Adrenal gland (tissue), 12 donors: ENCODE data around the gene ADAMTS17. TPM values are rescaled to one million over a fixed set of nuclear protein-coding genes. Genes with fewer than 3 reads are reported as not detected.
A peak's percentile ranks its signal among the peaks of the same experiment; 100 is the strongest.

Experiments used
- DNase-seq, 7 donors: peaks; one replicate each; pipeline ENCODE4 v3.0.0-alpha.2; 2019 to 2020
- H3K27ac ChIP-seq, 5 donors: fragments of 200-600 bp; sonication (generic) in 4 of 5; 1 replicate in 3 of 5; 2 replicates in 2 of 5; pipeline versions ENCODE4 v1.5.1 to v1.8.0; 2016 to 2020; ENCODE audit warnings: mild to moderate bottlenecking in 1 of 5
- H3K27me3 ChIP-seq: fragments of 200-600 bp; 2 replicates; pipeline ENCODE4 v1.8.0; 2021
- H3K36me3 ChIP-seq, 2 donors: fragments of 200-600 bp; replicated peaks in 1 of 2; 1 replicate in 1 of 2; 2 replicates in 1 of 2; pipeline versions ENCODE4 v1.5.1 to v1.8.0; 2018 to 2022
- H3K4me1 ChIP-seq, 2 donors: fragments of 200-600 bp; replicated peaks in 1 of 2; 1 replicate in 1 of 2; 2 replicates in 1 of 2; pipeline versions ENCODE4 v1.5.1 to v1.8.0; 2018 to 2021
- H3K4me3 ChIP-seq, 4 donors: fragments of 200-600 bp; sonication (generic) in 3 of 4; one replicate each; pipeline ENCODE4 v1.5.1; 2016 to 2018
- H3K9me3 ChIP-seq, 3 donors: fragments of 200-600 bp; sonication (generic) in 1 of 3; replicated peaks in 1 of 3; 1 replicate in 2 of 3; 2 replicates in 1 of 3; pipeline versions ENCODE4 v1.5.1 to v1.8.0; 2016 to 2021
- CTCF ChIP-seq, 6 experiments: fragments of 450-650 bp in 4 of 6; fragments of 200-600 bp in 2 of 6; sonication (generic) in 1 of 6; IDR thresholded peaks; 1 replicate in 5 of 6; 2 replicates in 1 of 6; pipeline versions ENCODE4 v1.5.1 to v1.8.0; 2016 to 2021; ENCODE audit warnings: antibody characterized with exemption in 6 of 6, mild to moderate bottlenecking in 2 of 6, moderate library complexity in 1 of 6
- POLR2A ChIP-seq, 2 donors: fragments of 450-650 bp; IDR thresholded peaks; one replicate each; pipeline ENCODE4 v1.6.1; 2017; ENCODE audit warnings: antibody characterized with exemption in 2 of 2, mild to moderate bottlenecking in 2 of 2, moderate library complexity in 1 of 2
- WGBS, 4 donors: extraction: QIAGEN DNeasy Blood & Tissue Kit in 2 of 4; methylation state at CpG; one replicate each; pipeline versions ENCODE4 v1.1.5 to v1.1.7; 2013 to 2017; 5-methylcytosine and 5-hydroxymethylcytosine counted together
- intact Hi-C, 2 donors: fragments of 100-400 bp; cut with DNase I; formaldehyde crosslinking; loops; one replicate each; pipeline versions ENCODE4 v1.14.1 to v1.15.0; 2022 to 2023
- polyA plus RNA-seq, 3 donors: library from polyadenylated mRNA; stranded (reverse); fragments of 200-250 nt in 2 of 3; fragments of 350-450 nt in 1 of 3; fragmentation: Illumina TruSeq in 1 of 3; extraction: RNeasy Lipid Tissue Mini Kit (QIAGEN cat#74804) in 1 of 3; gene quantifications; one replicate each; pipeline ENCODE4 v1.2.3, GENCODE V29; 2013 to 2014
- total RNA-seq, 9 donors: library from RNA; depleted of rRNA in 4 of 9; stranded (reverse); fragments of >200 nt in 4 of 9; fragments of 120-200 nt in 1 of 9; fragmentation: NEBNext Ultra II Directional in 1 of 9; extraction: Animal tissue kit (Norgen Biotek cat#: 25700) in 1 of 9; gene quantifications; one replicate each; pipeline versions ENCODE4 v1.1.0 to v1.2.4, GENCODE V29; 2013 to 2023
- donor health status: healthy with polysubstance abuse.
- donor health status: Bipolar disorder and iron deficiency.
- donor health status: DM: yes; HTN: yes; CAD: no.
- donor health status: DM: no; HTN: no; CAD: no.
- donor health status: DM: no; HTN: no; CAD: no.
- donor health status: DM: yes; HTN: yes; CAD: no.

Gene ADAMTS17
- total and polyA plus RNA-seq, 12 donors = 0.51 to 14.8 (median 2.9) TPM

- no peak overlapping the region for H3K4me3 ChIP-seq
- no peak for TF ChIP-seq POLR2A (IDR thresholded peaks at IDR 0.05)
- WGBS, 4 donors = 80 to 85% (median 84%) methylated on average over 23 to 25 of the region's 25 CpGs
- no peak overlapping the region for H3K27ac ChIP-seq
- DNase-seq = no peak
- intact Hi-C loops = no loop called here
- H3K27me3 ChIP-seq = no peaks in the 10 kb centered on the region
- no peaks in the 10 kb centered on the region for H3K36me3 ChIP-seq
- H3K9me3 ChIP-seq = no peaks in the 10 kb centered on the region
- no peaks in the 10 kb centered on the region for H3K4me1 ChIP-seq
Observed at GRCh38 chr15:100309109-100310040, 32.4 kb downstream of the ADAMTS17 start.

- H3K4me3 ChIP-seq = no peak overlapping the region
- DNase-seq = no peak
- intact Hi-C loops = no loop called here
- no peaks in the 10 kb centered on the region for H3K36me3 ChIP-seq
- H3K27me3 ChIP-seq = no peaks in the 10 kb centered on the region
- TF ChIP-seq CTCF (IDR thresholded peaks at IDR 0.05) (no peak), POLR2A (IDR thresholded peaks at IDR 0.05) (no peak)
- 57 to 70% (median 64%) methylated on average over 4 of the region's 4 CpGs for WGBS, 4 donors
- H3K4me1 ChIP-seq = no peaks in the 10 kb centered on the region
- H3K9me3 ChIP-seq = no peaks in the 10 kb centered on the region
- no peak overlapping the region for H3K27ac ChIP-seq
Observed at GRCh38 chr15:100308608-100309007, 33.2 kb downstream of the ADAMTS17 start.

GRCh38 chr15:100308213-100308600, 33.6 kb downstream of the ADAMTS17 start:
- H3K27ac ChIP-seq = no peak overlapping the region
- peak in 2 of 7 donors; percentile 23 to 54 for DNase-seq
- 37 to 48% (median 41%) methylated on average over 7 of the region's 7 CpGs for WGBS, 4 donors
- no peaks in the 10 kb centered on the region for H3K4me1 ChIP-seq
- intact Hi-C loops = no loop called here
- no peak overlapping the region for H3K4me3 ChIP-seq
- H3K36me3 ChIP-seq = no peaks in the 10 kb centered on the region
- no peaks in the 10 kb centered on the region for H3K9me3 ChIP-seq
- H3K27me3 ChIP-seq = no peaks in the 10 kb centered on the region
- no peak for TF ChIP-seq CTCF (IDR thresholded peaks at IDR 0.05)
- no peak for TF ChIP-seq POLR2A (IDR thresholded peaks at IDR 0.05)

- Histone ChIP-seq H3K9me3 (no peaks in the 10 kb centered on the region), H3K4me3 (no peak overlapping the region), H3K27ac (no peak overlapping the region), H3K27me3 (no peaks in the 10 kb centered on the region), H3K4me1 (no peaks in the 10 kb centered on the region), H3K36me3 (no peaks in the 10 kb centered on the region)
- WGBS, 4 donors = 65 to 70% (median 67%) methylated on average over 14 to 16 of the region's 16 CpGs
- no peak for TF ChIP-seq CTCF (IDR thresholded peaks at IDR 0.05)
- no peak for TF ChIP-seq POLR2A (IDR thresholded peaks at IDR 0.05)
- DNase-seq = no peak
- intact Hi-C loops = no loop called here
Observed at GRCh38 chr15:100307241-100308212, 34.2 kb downstream of the ADAMTS17 start.
